ENCODE data around the gene TRPM6.

The TRPM6 gene

GRCh38 chr9:74783408-74783807 is 104.3 kb downstream of the TRPM6 start:
- TF ChIP-seq FOXM1 (IDR thresholded peaks at IDR 0.05; ENCODE audit: borderline replicate concordance, low read depth): no peak
- TF ChIP-seq CREB1 (IDR thresholded peaks at IDR 0.05; ENCODE audit: low read depth): no peak
- TF ChIP-seq EP300 (IDR thresholded peaks at IDR 0.05; ENCODE audit: borderline replicate concordance): no peak
- TF ChIP-seq RAD21 (IDR thresholded peaks at IDR 0.05; ENCODE audit: low read depth): no peak

- TF ChIP-seq USF1 (IDR thresholded peaks at IDR 0.05): no peak
- TF ChIP-seq MAX (IDR thresholded peaks at IDR 0.05): peak; percentile 20; the same call in 1 of the 2 replicates
- no peak for TF ChIP-seq REST (IDR thresholded peaks at IDR 0.05; ENCODE audit: low read depth)
- TF ChIP-seq RAD21 (IDR thresholded peaks at IDR 0.05; ENCODE audit: low read depth): peak; percentile 68
- no peak for TF ChIP-seq EGR1 (IDR thresholded peaks at IDR 0.05)
Measured at GRCh38 chr9:74777136-74777879, 110.4 kb downstream of the TRPM6 start.

GRCh38 chr9:74775396-74775795 is 112.3 kb downstream of the TRPM6 start:
- TF ChIP-seq CEBPB (IDR thresholded peaks at IDR 0.05): no peak
- no peak for TF ChIP-seq YY1 (IDR thresholded peaks at IDR 0.05; ENCODE audit: low read depth)
- TF ChIP-seq REST (IDR thresholded peaks at IDR 0.05; ENCODE audit: low read depth): no peak
- no peak for TF ChIP-seq NFIC (IDR thresholded peaks at IDR 0.05)
- no peak for TF ChIP-seq TCF12 (IDR thresholded peaks at IDR 0.05; ENCODE audit: low read depth)
- no peak for TF ChIP-seq EGR1 (IDR thresholded peaks at IDR 0.05)
- TF ChIP-seq EP300 (IDR thresholded peaks at IDR 0.05; ENCODE audit: borderline replicate concordance): no peak
- TF ChIP-seq ZBTB7A (IDR thresholded peaks at IDR 0.05; ENCODE audit: low read depth): no peak
- no peak for TF ChIP-seq CREB1 (IDR thresholded peaks at IDR 0.05; ENCODE audit: low read depth)
- no peak for TF ChIP-seq MAX (IDR thresholded peaks at IDR 0.05)
- no peak for TF ChIP-seq TEAD4 (IDR thresholded peaks at IDR 0.05)
- TF ChIP-seq RAD21 (IDR thresholded peaks at IDR 0.05; ENCODE audit: low read depth): no peak
- no peak for TF ChIP-seq USF1 (IDR thresholded peaks at IDR 0.05)
- TF ChIP-seq TAF1 (IDR thresholded peaks at IDR 0.05; ENCODE audit: low read depth): no peak
- no peak for TF ChIP-seq FOXM1 (IDR thresholded peaks at IDR 0.05; ENCODE audit: borderline replicate concordance, low read depth)

- TF ChIP-seq RAD21 (IDR thresholded peaks at IDR 0.05; ENCODE audit: low read depth) (peak; percentile 84), ZBTB7A (IDR thresholded peaks at IDR 0.05; ENCODE audit: low read depth) (no peak)
Measured at GRCh38 chr9:74773886-74774479, 113.7 kb downstream of the TRPM6 start.

- TF ChIP-seq FOXM1 (IDR thresholded peaks at IDR 0.05; ENCODE audit: borderline replicate concordance, low read depth): no peak
- TF ChIP-seq CEBPB (IDR thresholded peaks at IDR 0.05): no peak
- TF ChIP-seq EP300 (IDR thresholded peaks at IDR 0.05; ENCODE audit: borderline replicate concordance): no peak
- no peak for TF ChIP-seq EGR1 (IDR thresholded peaks at IDR 0.05)
- no peak for TF ChIP-seq REST (IDR thresholded peaks at IDR 0.05; ENCODE audit: low read depth)
- no peak for TF ChIP-seq CREB1 (IDR thresholded peaks at IDR 0.05; ENCODE audit: low read depth)
Measured at GRCh38 chr9:74772121-74772520, 115.6 kb downstream of the TRPM6 start.

Measured in Ishikawa (cell line).